ENCODE measurements around the gene TLE1.

TLE1 gene

GRCh38 chr9:81602887-81603680, 86.3 kb downstream of the TLE1 start:
- peaks cover 17% of the 10 kb centered on the region for H3K4me1 ChIP-seq (ENCODE audit: insufficient read depth, poor library complexity, severe bottlenecking)
- no peaks in the 10 kb centered on the region for H3K9me3 ChIP-seq (ENCODE audit: severe bottlenecking)
- no peak for DNase-seq (ENCODE audit: low spot score)
- H3K27ac ChIP-seq (ENCODE audit: poor library complexity, severe bottlenecking): no peak overlapping the region
- no peak overlapping the region for H3K4me3 ChIP-seq (ENCODE audit: severe bottlenecking)
- H3K27me3 ChIP-seq (ENCODE audit: insufficient read depth, poor library complexity, severe bottlenecking): no peaks in the 10 kb centered on the region
- no peak for TF ChIP-seq CTCF (IDR thresholded peaks at IDR 0.05; ENCODE audit: poor library complexity, severe bottlenecking)
- no peaks in the 10 kb centered on the region; the same call in 1 of the 2 replicates for H3K36me3 ChIP-seq (ENCODE audit: low read depth)
- ATAC-seq (ENCODE audit: low read depth): no peak

GRCh38 chr9:81601639-81602623, 87.4 kb downstream of the TLE1 start:
- Histone ChIP-seq H3K4me3 (ENCODE audit: severe bottlenecking) (no peak overlapping the region), H3K27me3 (ENCODE audit: insufficient read depth, poor library complexity, severe bottlenecking) (no peaks in the 10 kb centered on the region), H3K36me3 (ENCODE audit: low read depth) (no peaks in the 10 kb centered on the region; the same call in 1 of the 2 replicates), H3K27ac (ENCODE audit: poor library complexity, severe bottlenecking) (peak overlapping the region; percentile 31), H3K4me1 (ENCODE audit: insufficient read depth, poor library complexity, severe bottlenecking) (peaks cover 17% of the 10 kb centered on the region), H3K9me3 (ENCODE audit: severe bottlenecking) (no peaks in the 10 kb centered on the region)
- DNase-seq (ENCODE audit: low spot score): no peak
- no peak for TF ChIP-seq CTCF (IDR thresholded peaks at IDR 0.05; ENCODE audit: poor library complexity, severe bottlenecking)
- peak; percentile 36; the same call in 1 of the 3 replicates for ATAC-seq (ENCODE audit: low read depth)

- no peak for DNase-seq (ENCODE audit: low spot score)
- Histone ChIP-seq H3K27me3 (ENCODE audit: insufficient read depth, poor library complexity, severe bottlenecking) (no peaks in the 10 kb centered on the region), H3K9me3 (ENCODE audit: severe bottlenecking) (no peaks in the 10 kb centered on the region), H3K27ac (ENCODE audit: poor library complexity, severe bottlenecking) (no peak overlapping the region), H3K4me1 (ENCODE audit: insufficient read depth, poor library complexity, severe bottlenecking) (peaks cover 17% of the 10 kb centered on the region), H3K36me3 (ENCODE audit: low read depth) (no peaks in the 10 kb centered on the region; the same call in 1 of the 2 replicates), H3K4me3 (ENCODE audit: severe bottlenecking) (no peak overlapping the region)
- no peak for ATAC-seq (ENCODE audit: low read depth)
- no peak for TF ChIP-seq CTCF (IDR thresholded peaks at IDR 0.05; ENCODE audit: poor library complexity, severe bottlenecking)
These were observed 88.7 kb downstream of the TLE1 start for GRCh38 chr9:81600631-81601030.

- H3K4me1 ChIP-seq (ENCODE audit: insufficient read depth, poor library complexity, severe bottlenecking): peaks cover 17% of the 10 kb centered on the region
- DNase-seq (ENCODE audit: low spot score): no peak
- no peak for TF ChIP-seq CTCF (IDR thresholded peaks at IDR 0.05; ENCODE audit: poor library complexity, severe bottlenecking)
- no peaks in the 10 kb centered on the region for H3K27me3 ChIP-seq (ENCODE audit: insufficient read depth, poor library complexity, severe bottlenecking)
- H3K4me3 ChIP-seq (ENCODE audit: severe bottlenecking): no peak overlapping the region
- no peak for ATAC-seq (ENCODE audit: low read depth)
- H3K36me3 ChIP-seq (ENCODE audit: low read depth): peaks cover 3% of the 10 kb centered on the region
- H3K9me3 ChIP-seq (ENCODE audit: severe bottlenecking): no peaks in the 10 kb centered on the region
- no peak overlapping the region for H3K27ac ChIP-seq (ENCODE audit: poor library complexity, severe bottlenecking)
These were observed 89.5 kb downstream of the TLE1 start for GRCh38 chr9:81599837-81600236.
